ENCODE data around the gene THADA.
"Not testable (repeated sequence)": the region's sequence is repeated elsewhere in the genome, so short reads cannot be mapped to it uniquely, and the experiment has no call there.

THADA gene

GRCh38 chr2:43302182-43302960 is 293.5 kb downstream of the THADA start:
- no peak for DNase-seq (ENCODE audit: low spot score)

DNA sequence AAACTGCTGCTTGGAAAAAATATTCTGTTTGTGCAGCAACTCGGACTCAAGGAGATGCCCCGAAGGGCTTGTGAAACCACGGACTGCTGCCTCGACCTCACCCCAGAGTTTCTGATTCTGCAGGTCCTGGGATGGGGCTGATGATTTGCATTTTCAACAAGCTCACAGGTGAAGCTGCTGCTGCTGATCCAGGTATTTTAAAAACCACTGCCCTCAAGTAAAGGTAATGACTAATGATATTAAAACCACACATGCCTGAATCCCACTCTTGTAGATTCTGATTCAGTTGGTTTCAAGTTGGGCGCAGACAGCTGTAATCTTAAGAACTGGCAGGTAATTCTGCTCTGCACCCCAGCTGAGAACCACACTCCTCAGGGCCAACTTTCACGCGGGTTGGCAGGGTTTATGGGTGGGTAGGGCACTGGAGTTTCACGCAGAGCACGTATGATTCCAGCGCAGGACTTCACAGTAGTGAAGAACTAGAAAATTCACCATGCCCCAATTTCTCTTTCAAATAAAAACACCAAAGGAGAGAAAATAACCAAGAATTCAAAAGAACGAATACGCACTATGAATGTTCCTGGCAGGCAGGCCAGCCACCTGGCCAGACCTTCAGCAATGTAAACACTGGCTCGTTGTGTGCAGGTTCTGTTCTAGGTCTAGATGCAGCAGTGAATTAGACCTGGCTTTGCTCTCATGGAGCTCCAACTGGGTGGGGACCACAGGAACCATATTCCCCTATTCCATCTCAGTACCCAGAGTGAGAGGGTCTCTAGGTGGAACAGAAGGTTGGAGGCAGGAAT is 294.9 kb downstream of the THADA start:
- no peak for DNase-seq (ENCODE audit: low spot score)

DNA sequence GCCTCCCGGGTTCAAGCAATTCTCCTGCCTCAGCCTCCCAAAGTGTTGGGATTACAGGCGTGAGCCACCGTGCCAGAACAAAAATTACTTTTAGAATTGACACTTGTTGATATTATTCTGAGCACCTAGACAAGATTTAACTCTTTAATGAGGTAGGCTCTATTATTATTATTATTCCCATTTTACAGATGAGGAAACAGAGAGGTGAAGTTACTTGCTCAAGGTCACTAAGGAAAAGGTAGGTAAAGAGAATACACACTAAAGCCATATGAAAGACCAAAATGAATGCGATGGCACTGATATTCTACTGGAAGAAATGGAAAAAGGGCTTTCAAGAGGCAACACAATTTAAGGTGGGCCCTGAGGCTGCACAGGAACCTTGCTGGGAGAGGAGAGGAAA is 295.6 kb downstream of the THADA start:
- DNase-seq (ENCODE audit: low spot score) = no peak

DNA sequence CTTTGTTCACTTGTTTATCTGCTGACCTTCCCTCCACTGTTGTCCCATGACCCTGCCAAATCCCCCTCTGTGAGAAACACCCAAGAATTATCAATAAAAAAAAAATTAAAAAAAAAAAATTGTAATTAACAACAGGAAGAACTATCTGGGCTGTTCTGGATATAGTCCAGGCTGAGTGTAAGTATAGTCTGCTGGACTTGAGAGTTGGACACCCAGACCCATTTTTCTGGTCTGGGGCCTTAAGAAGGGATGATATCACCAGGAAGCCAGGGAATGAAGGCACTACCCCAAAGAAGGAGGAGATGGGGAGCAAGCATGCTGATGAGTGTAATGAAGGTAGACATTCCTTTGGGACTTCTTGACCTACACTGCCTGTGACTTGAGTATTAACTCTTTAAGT is 297.3 kb downstream of the THADA start:
- no peak for DNase-seq (ENCODE audit: low spot score)

GRCh38 chr2:43297740-43298139 is 298.1 kb downstream of the THADA start:
- DNase-seq (ENCODE audit: low spot score) = not testable (repeated sequence)

DNA sequence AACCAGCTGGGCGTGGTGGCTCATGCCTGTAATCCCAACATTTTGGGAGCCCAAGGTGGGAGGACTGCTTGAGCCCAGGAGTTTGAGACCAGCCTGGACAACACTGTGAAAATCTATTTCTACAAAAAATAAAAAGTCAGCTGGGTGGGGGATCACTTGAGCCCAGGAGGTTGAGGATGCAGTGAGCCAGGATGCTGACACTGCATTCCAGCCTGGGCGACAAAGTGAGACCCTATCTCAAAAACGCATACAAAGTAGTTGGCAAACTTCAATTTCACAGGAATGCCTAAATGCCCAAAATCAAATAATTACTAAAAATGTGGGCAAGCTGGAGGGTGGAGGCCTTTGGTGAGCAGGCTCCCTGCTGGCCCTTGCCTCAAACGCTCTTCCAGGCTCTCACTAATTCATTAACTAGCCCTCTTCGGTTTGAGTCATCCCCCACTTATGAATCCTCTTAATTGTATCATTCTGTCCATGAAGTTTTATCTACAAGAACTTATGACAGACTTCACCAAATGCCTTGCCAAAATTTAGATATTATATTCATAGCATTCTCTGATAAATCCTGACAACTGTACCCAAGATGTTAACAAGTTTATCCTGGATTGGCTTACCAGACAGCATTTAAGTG is 300.8 kb downstream of the THADA start:
- no peak for DNase-seq (ENCODE audit: low spot score)

DNA sequence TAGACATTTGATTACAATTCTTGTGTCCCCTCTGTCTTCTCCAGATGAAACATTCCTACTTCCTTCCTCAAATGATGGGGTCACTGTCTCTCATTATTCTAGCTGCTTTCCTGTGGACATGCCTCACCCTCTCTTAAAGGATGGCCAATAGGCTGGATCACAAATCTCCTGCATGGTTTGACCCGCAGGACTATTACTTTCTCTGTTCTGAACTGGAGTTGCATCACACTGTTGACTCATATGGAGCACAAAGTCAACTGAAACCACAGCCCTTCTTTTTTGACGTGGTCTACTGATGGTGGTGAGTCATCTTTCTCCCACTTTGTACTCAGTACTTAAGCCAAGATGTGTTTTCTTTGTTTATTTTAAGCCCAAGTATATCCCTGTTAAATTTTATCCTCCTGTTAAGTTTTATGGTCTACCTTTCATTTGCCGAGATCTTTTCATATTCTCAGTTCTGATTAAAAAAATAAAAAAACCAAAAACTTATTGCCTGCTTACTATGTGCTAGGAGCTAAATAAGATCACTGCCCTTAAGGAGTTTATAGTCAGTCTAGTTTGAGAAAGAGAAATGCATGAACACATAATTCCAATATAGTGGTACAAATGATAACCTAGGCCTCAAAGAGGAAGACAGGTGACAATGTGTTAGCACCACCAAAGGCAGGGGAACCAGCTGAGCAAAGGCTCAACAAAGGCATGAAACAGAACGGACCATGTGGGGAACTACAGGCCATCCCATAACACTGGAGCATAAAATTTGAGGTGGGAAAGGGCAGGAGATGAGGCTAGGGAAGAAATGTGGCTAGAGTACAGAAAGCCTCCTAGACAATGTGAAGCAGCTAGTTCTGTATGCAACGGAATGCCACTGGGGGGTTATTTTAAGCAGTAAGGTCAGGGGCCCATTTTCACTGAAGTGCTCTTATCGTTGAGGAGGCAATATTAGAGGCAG is 301.8 kb downstream of the THADA start:
- DNase-seq (ENCODE audit: low spot score) = no peak

DNA sequence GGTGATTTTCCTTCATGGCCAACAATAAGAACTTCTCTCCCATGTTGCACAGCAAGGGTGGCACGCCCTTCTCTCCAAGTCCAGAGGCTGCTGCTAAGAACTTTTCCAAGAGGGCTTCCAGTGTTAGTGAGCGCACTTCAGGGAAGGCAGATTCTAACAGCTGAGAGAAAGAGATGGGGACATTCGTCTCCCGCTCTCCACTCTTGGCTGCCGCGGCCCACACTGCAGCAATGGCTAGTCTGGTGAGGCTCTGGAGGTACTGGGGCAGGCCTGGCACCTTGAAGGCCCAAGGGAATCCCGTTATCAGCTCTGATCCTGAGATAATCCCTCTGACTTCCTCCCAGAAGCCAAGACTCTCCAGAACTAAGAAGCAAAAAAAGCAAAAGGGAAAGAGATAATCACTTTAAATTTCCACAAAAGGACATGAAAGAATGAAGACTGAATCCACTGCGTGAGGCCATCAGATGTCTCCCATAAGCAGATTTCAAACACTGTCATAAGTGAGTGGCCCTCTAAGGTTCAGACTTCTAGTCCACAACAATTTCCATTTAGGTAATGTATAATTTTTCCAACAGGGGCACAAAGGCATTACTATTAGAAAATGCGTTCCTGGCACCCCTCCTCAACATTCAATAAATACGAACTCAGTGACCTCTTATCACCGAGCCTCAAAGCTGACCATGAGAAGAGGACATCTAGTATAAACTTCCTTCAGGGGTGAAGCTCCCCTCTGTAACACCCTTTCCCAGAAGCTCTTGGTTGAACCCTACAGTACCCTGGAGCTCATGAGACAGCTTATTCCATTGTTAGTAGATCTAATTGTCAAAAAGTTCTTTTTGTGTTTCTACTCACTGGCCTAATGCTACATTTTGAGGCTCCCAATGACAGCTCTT is 302.7 kb downstream of the THADA start:
- no peak for DNase-seq (ENCODE audit: low spot score)

DNA sequence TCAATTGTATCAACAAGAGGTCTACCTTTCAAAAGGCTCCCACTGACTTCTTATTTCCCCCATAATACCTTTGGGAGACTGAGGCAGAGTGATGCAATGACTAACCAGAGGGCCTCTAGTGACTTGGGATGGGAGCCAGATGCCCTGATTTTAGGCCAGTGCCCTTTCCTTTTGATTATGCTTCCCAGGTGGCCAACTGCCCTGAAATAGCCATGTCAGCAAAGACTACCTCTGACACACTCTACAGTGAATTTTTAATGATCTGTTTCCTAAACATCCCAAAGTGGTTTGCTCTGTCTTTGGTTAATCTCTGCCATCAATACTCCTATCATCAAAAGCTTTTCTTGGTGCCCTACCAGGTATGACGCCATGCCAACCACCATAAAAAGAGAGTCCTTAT is 303.5 kb downstream of the THADA start:
- DNase-seq (ENCODE audit: low spot score) = no peak

- no peak for DNase-seq (ENCODE audit: low spot score)
Measured at GRCh38 chr2:43289331-43289730, 306.5 kb downstream of the THADA start.

DNA sequence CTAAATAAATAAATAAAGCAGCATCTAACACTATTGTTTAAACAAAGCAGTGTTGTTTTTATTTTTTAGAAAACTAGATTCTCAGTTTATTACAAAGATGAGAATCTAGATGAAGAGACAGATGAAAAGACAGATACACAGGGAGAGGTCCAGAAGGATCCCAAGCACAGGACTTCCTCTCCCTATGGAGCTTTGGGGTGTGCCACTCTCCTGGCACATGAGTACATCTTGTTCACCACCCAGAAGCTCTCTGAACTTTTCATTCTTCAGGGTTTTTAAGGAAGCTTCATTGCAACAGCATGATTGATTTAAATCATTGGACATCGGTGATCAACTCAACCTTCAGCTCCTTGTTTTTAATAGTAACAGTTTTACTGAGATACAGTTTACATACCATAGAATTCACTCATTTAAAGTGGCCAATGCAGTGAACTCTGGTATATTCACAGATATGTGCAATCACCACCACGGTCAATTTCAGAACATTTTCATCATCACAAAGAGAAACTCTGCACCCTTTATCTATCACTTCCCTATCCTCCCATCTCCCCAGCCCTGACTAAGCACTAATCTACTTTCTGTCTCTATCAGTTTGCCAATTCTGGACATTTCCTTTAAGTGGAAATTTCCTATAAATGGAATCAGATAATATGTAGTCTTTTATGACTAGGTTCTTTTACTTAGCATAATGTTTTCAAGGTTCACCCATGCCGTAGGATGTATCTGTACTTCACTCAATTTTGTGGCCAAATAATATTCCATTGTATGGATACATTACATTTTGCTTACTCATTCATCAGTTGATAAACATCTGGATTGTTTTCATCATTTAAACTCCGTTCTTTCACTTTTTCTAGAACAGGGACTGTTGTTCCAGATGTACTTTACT is 307.2 kb downstream of the THADA start:
- no peak for DNase-seq (ENCODE audit: low spot score)

DNA sequence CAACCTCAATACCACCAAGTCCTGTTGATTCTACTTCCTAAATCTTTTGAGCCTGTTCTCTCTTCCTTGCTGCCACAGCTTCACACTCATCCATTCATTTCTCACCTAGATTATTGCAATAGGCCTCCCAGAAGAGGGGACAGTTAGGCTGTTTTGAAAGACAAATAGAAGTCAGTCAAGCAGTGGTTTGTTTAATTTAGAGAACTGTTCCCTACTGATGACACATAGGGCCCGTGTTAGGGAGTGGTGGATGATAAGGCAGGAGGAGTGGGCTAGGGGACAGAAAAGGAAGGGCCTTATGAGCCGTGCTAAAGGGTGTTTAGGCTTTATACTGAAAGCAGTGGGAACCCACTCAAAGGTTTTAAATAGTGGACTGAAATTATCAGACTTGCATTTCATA is 309.9 kb downstream of the THADA start:
- DNase-seq (ENCODE audit: low spot score) = no peak

DNA sequence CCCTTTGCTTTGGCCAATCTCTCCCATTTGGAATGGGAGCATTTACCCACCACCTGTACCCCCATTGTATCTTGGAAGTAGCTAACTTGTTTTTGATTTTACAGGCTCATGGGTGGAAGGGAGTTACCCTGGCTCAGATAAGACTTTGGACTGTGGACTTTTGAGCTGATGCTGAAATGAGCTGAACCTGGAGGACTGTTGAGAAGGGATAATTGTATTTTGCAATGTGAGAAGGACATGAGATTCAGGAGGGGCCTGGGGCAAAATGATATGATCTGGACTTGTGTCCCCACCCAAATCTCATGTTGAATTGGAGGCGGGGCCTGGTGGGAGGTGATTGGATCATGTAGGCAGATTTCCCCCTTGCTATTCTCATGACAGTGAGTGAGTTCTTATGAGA is 310.9 kb downstream of the THADA start:
- DNase-seq (ENCODE audit: low spot score) = no peak

- DNase-seq (ENCODE audit: low spot score) = not testable (repeated sequence)
Measured at GRCh38 chr2:43284347-43284746, 311.5 kb downstream of the THADA start.

DNA sequence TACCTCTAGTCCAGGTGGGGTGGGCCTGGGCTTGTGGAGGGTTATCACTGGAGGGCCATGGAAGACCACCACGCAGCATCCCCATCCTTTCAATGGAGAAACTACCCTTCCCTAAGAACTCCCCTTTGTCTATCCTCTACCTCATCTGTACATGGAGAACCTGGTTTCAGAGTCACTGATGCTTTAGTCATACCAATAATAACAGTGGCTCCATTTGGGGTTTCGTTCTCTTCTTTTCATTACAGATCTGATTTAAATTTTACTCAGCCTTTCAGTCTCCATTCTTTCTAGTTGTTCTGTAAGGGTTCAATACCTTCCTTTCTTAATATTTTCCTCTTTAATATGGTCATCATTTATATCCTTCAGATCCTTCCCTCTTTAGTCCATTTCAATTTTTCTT is 314.8 kb downstream of the THADA start:
- no peak for DNase-seq (ENCODE audit: low spot score)

DNA sequence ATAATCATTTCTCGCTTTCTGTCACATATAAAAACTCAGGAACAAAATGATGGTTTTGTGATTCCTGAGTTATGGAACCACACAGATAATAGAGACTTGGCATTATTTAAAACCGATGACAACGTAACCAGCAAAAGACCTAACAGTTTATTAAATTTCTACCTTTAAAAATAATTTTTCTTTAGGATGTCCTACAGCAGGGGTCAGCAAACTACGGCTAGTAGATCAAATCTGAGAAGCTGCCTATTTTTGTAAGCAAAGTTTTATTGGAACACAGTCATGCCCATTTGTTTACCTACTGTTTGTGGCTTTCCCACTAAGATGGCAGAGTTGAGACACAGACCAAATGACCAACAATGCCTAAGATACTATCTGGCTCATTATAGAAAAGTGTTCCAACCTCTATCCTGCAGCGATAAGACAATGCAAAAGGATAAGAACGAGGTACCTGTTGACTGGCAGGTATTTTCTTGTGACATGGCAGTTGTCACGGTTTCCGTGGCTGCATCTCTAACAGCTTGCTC is 316.5 kb downstream of the THADA start:
- no peak for DNase-seq (ENCODE audit: low spot score)

GRCh38 chr2:43278564-43279220 is 317.1 kb downstream of the THADA start:
- DNase-seq (ENCODE audit: low spot score) = no peak

GRCh38 chr2:43276962-43277391 is 318.9 kb downstream of the THADA start:
- DNase-seq (ENCODE audit: low spot score) = no peak
